Aorta (tissue), 5 donors: Measurements from ENCODE around the gene BMP6. TPM values are rescaled to one million over a fixed set of nuclear protein-coding genes. Genes with fewer than 3 reads are reported as not detected.

ENCODE experiments used
- ATAC-seq: fragments of 200-7000 bp; cut with Tn5 transposase; one replicate; pipeline ENCODE4 v1.9.1; 2022; ENCODE audit warnings: moderate library complexity; ENCODE audit not compliant: low FRiP score
- DNase-seq, 2 donors: peaks; one replicate each; pipeline ENCODE4 v3.0.0-alpha.2; 2020
- H3K27ac ChIP-seq, 2 donors: one replicate each; pipeline ENCODE4 v1.5.1; 2013; ENCODE audit warnings: low read length in 2 of 2, mild to moderate bottlenecking in 2 of 2, moderate library complexity in 2 of 2, control low read depth in 1 of 2, inconsistent platforms in 1 of 2, low read depth in 1 of 2
- H3K27me3 ChIP-seq, 2 donors: one replicate each; pipeline ENCODE4 v1.6.1; 2013; ENCODE audit warnings: control low read depth in 1 of 2, low read length in 1 of 2, mild to moderate bottlenecking in 1 of 2, moderate library complexity in 1 of 2; ENCODE audit not compliant: insufficient read depth in 2 of 2, control insufficient read depth in 1 of 2
- H3K36me3 ChIP-seq, 2 donors: one replicate each; pipeline ENCODE4 v1.6.1; 2013; ENCODE audit warnings: control low read depth in 1 of 2, low read length in 1 of 2, mild to moderate bottlenecking in 1 of 2; ENCODE audit not compliant: insufficient read depth in 2 of 2, control insufficient read depth in 1 of 2
- H3K4me1 ChIP-seq, 2 donors: one replicate each; pipeline ENCODE4 v1.6.1; 2013; ENCODE audit warnings: low read length in 2 of 2, control low read depth in 1 of 2, mild to moderate bottlenecking in 1 of 2, moderate library complexity in 1 of 2; ENCODE audit not compliant: insufficient read depth in 2 of 2, control insufficient read depth in 1 of 2
- H3K4me3 ChIP-seq, 2 donors: one replicate each; pipeline ENCODE4 v1.5.1; 2013; ENCODE audit warnings: low read length in 2 of 2, control low read depth in 1 of 2, mild to moderate bottlenecking in 1 of 2
- H3K9me3 ChIP-seq: one replicate; pipeline ENCODE4 v1.6.1; 2013; ENCODE audit warnings: mild to moderate bottlenecking, low read length; ENCODE audit not compliant: control insufficient read depth
- WGBS, 2 donors: extraction: QIAGEN DNeasy Blood & Tissue Kit; methylation state at CpG; one replicate each; pipeline ENCODE4 v1.1.7; 2013; 5-methylcytosine and 5-hydroxymethylcytosine counted together
- intact Hi-C, 2 donors: fragments of 100-400 bp; cut with DNase I; formaldehyde crosslinking; loops; one replicate each; pipeline versions ENCODE4 v1.14.2 to v1.15.0; 2022
- polyA plus RNA-seq, 2 donors: library from polyadenylated mRNA; stranded (reverse); fragments of 200-250 nt; gene quantifications; one replicate each; pipeline ENCODE4 v1.2.3, GENCODE V29; 2013
- total RNA-seq, 2 donors: library from RNA; stranded (reverse); fragmentation: NEBNext Ultra II Directional; extraction: Animal tissue kit (Norgen Biotek cat#: 25700); gene quantifications; one replicate each; pipeline ENCODE4 v1.2.1, GENCODE V29; 2021
- donor health status: healthy with polysubstance abuse.
- donor health status: Bipolar disorder and iron deficiency.
- donor health status: DM: no; HTN: no; CAD: no.
- donor health status: DM: no; HTN: no; CAD: no.
- donor health status: DM: yes; HTN: yes; CAD: no.

The BMP6 gene
- total and polyA plus RNA-seq, 4 donors: 1.2 to 5.2 (median 4.0) TPM

GRCh38 chr6:7769702-7770101, 43.8 kb downstream of the BMP6 start:
- Histone ChIP-seq H3K36me3 (no peaks in the 10 kb centered on the region), H3K9me3 (no peaks in the 10 kb centered on the region), H3K27ac (no peak overlapping the region), H3K4me3 (no peak overlapping the region), H3K4me1 (no peaks in the 10 kb centered on the region), H3K27me3 (no peaks in the 10 kb centered on the region)
- no peak for ATAC-seq
- no peak for DNase-seq
- WGBS, 2 donors: 56 to 58% methylated on average over 3 of the region's 3 CpGs
- intact Hi-C loops: no loop called here

- Histone ChIP-seq H3K36me3 (no peaks in the 10 kb centered on the region), H3K9me3 (no peaks in the 10 kb centered on the region), H3K4me3 (no peak overlapping the region), H3K4me1 (no peaks in the 10 kb centered on the region), H3K27ac (no peak overlapping the region), H3K27me3 (no peaks in the 10 kb centered on the region)
- DNase-seq (no peak), ATAC-seq (no peak)
- 83 to 89% methylated on average over 4 of the region's 4 CpGs for WGBS, 2 donors
- intact Hi-C loops: no loop called here
Observed at GRCh38 chr6:7770111-7770510, 44.2 kb downstream of the BMP6 start.

GRCh38 chr6:7770601-7771000, 44.7 kb downstream of the BMP6 start:
- Histone ChIP-seq H3K9me3 (no peaks in the 10 kb centered on the region), H3K27ac (no peak overlapping the region), H3K4me1 (no peaks in the 10 kb centered on the region), H3K27me3 (no peaks in the 10 kb centered on the region), H3K4me3 (no peak overlapping the region), H3K36me3 (no peaks in the 10 kb centered on the region)
- intact Hi-C loops: no loop called here
- DNase-seq (no peak), ATAC-seq (no peak)
- 91% methylated on average over 3 of the region's 3 CpGs for WGBS, 2 donors

- ATAC-seq: no peak
- H3K4me3 ChIP-seq: no peak overlapping the region
- H3K9me3 ChIP-seq: peaks cover 2% of the 10 kb centered on the region
- H3K4me1 ChIP-seq: no peaks in the 10 kb centered on the region
- WGBS, 2 donors: 85 to 86% methylated on average over 3 of the region's 3 CpGs
- H3K27ac ChIP-seq: no peak overlapping the region
- no peaks in the 10 kb centered on the region for H3K27me3 ChIP-seq
- intact Hi-C loops: no loop called here
- H3K36me3 ChIP-seq: no peaks in the 10 kb centered on the region
- no peak for DNase-seq
Observed at GRCh38 chr6:7773322-7773721, 47.4 kb downstream of the BMP6 start.

GRCh38 chr6:7773914-7774313, 48.0 kb downstream of the BMP6 start:
- no peak for ATAC-seq
- peaks cover 2% of the 10 kb centered on the region for H3K9me3 ChIP-seq
- no peak overlapping the region for H3K27ac ChIP-seq
- no peaks in the 10 kb centered on the region for H3K36me3 ChIP-seq
- DNase-seq: no peak
- H3K4me3 ChIP-seq: no peak overlapping the region
- 89 to 90% methylated on average over 9 of the region's 9 CpGs for WGBS, 2 donors
- intact Hi-C loops: no loop called here
- no peaks in the 10 kb centered on the region for H3K27me3 ChIP-seq
- no peaks in the 10 kb centered on the region for H3K4me1 ChIP-seq

GRCh38 chr6:7776509-7776908, 50.6 kb downstream of the BMP6 start:
- H3K9me3 ChIP-seq: peaks cover 2% of the 10 kb centered on the region
- intact Hi-C loops: no loop called here
- H3K36me3 ChIP-seq: no peaks in the 10 kb centered on the region
- peaks cover 0 to 2% of the 10 kb centered on the region in 2 donors for H3K27me3 ChIP-seq
- ATAC-seq (no peak), DNase-seq (no peak)
- H3K4me1 ChIP-seq: no peaks in the 10 kb centered on the region
- 83 to 85% methylated on average over 2 of the region's 2 CpGs for WGBS, 2 donors
- H3K4me3 ChIP-seq: no peak overlapping the region
- H3K27ac ChIP-seq: no peak overlapping the region

- Histone ChIP-seq H3K27ac (no peak overlapping the region), H3K4me1 (no peaks in the 10 kb centered on the region), H3K27me3 (peaks cover 0 to 2% of the 10 kb centered on the region in 2 donors), H3K36me3 (no peaks in the 10 kb centered on the region), H3K4me3 (no peak overlapping the region), H3K9me3 (peaks cover 2% of the 10 kb centered on the region)
- intact Hi-C loops: no loop called here
- ATAC-seq (no peak), DNase-seq (no peak)
- WGBS, 2 donors: 79 to 85% methylated on average over 4 of the region's 4 CpGs
Observed at GRCh38 chr6:7777074-7777473, 51.2 kb downstream of the BMP6 start.

GRCh38 chr6:7781240-7781639, 55.3 kb downstream of the BMP6 start:
- 89 to 90% methylated on average over 6 of the region's 6 CpGs for WGBS, 2 donors
- no peak for ATAC-seq
- intact Hi-C loops: no loop called here
- peaks cover 2% of the 10 kb centered on the region for H3K9me3 ChIP-seq
- DNase-seq: no peak
- H3K4me1 ChIP-seq: peaks cover 0 to 1% of the 10 kb centered on the region in 2 donors
- peaks cover 0 to 2% of the 10 kb centered on the region in 2 donors for H3K27me3 ChIP-seq
- no peaks in the 10 kb centered on the region for H3K36me3 ChIP-seq
- H3K27ac ChIP-seq: no peak overlapping the region
- no peak overlapping the region for H3K4me3 ChIP-seq

GRCh38 chr6:7784248-7784647, 58.3 kb downstream of the BMP6 start:
- Histone ChIP-seq H3K36me3 (no peaks in the 10 kb centered on the region), H3K9me3 (no peaks in the 10 kb centered on the region), H3K27ac (no peak overlapping the region), H3K4me3 (no peak overlapping the region), H3K4me1 (peaks cover 0 to 4% of the 10 kb centered on the region in 2 donors), H3K27me3 (peaks cover 0 to 2% of the 10 kb centered on the region in 2 donors)
- ATAC-seq (no peak), DNase-seq (no peak)
- 50 to 55% methylated on average over 6 of the region's 6 CpGs for WGBS, 2 donors
- intact Hi-C loops: no loop called here
